ENCODE data around the gene WBP4. TPM values are rescaled to one million over a fixed set of nuclear protein-coding genes. Genes with fewer than 3 reads are reported as not detected.

Gene WBP4
- total RNA-seq, 1 experiment from 2014 or later: 7.2 TPM

DNA sequence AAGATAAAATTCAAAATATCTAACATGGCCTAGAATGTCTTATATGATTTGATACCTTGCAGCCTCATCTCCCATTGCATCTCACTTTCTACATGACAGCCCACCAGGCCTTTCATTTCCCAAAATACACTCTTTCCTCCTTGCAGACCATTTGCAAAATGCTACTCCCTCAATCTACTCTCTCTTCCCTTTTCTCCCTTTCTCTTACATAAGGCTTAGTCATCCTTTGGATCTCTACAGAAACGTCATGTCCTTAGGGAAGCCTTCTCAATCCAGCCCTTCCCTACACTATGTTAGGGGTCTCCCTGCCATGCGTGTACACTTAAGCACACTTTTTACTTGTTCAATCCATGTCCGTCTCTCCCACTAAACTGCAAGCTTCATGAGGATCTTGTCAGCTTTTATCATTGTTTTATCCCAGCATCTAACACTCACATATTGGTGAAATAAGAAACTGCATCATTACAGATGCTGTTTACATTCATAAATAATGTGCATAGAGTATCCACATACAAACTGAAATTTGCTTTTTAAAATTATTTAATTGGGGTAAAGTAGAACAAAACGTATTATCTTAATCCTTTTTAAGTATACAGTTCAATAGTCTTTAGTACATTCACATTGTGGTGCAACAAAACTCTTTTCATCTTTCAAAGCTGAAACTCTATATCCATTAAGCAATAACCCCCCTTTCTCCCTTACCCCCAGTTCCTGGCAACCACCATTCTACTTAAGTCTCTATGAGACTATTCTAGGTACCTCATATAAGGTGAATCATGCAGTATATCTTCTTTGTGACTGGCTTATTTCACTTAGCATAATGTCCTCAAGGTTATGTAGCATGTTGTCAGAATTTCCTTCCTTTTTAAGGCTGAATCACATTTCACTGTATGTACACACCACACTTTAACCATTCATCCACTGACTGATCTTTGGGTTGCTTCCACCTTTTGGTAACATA, 11.5 kb upstream of the WBP4 start:
- H3K9me3 ChIP-seq (ENCODE audit: control insufficient read depth, low read depth, low read length): peaks cover 17% of the 10 kb centered on the region
- no peaks in the 10 kb centered on the region for H3K79me2 ChIP-seq (ENCODE audit: insufficient read depth, low read length)
- no peak overlapping the region for H3K4me2 ChIP-seq (ENCODE audit: insufficient read depth, insufficient read length, low read length)
- H3K23ac ChIP-seq (ENCODE audit: insufficient read length, low read depth, low read length): no peak overlapping the region
- no peak overlapping the region for H2BK15ac ChIP-seq (ENCODE audit: low read depth, low read length)
- no peak overlapping the region for H3K56ac ChIP-seq (ENCODE audit: insufficient read length, low read depth, low read length)
- H2BK12ac ChIP-seq (ENCODE audit: insufficient read length, low read depth, low read length): no peak overlapping the region
- no peak overlapping the region for H3K4ac ChIP-seq (ENCODE audit: low read depth, low read length)
- H3K27me3 Mint-ChIP-seq (ENCODE audit: low read depth): peaks cover 2% of the 10 kb centered on the region; the same call in 1 of the 2 replicates
- H2BK5ac ChIP-seq (ENCODE audit: insufficient read length, low read length): no peak overlapping the region
- no peak overlapping the region for H4K91ac ChIP-seq (ENCODE audit: insufficient read length, low read depth, low read length)
- no peak overlapping the region for H3K14ac ChIP-seq (ENCODE audit: insufficient read depth, low read length)
- H3K27ac ChIP-seq (ENCODE audit: insufficient read length, low read depth, low read length): no peak overlapping the region
- no peak for DNase-seq
- peaks cover 0 to under 1% of the 10 kb centered on the region in 2 experiments; a peak in 2 of 4 replicates for H3K4me1 Mint-ChIP-seq
- no CpG with 5 or more reads among the region's 4 CpGs for WGBS (ENCODE audit: extremely low coverage, insufficient read length, low lambda C conversion rate)
- TF ChIP-seq, protein P1, sequence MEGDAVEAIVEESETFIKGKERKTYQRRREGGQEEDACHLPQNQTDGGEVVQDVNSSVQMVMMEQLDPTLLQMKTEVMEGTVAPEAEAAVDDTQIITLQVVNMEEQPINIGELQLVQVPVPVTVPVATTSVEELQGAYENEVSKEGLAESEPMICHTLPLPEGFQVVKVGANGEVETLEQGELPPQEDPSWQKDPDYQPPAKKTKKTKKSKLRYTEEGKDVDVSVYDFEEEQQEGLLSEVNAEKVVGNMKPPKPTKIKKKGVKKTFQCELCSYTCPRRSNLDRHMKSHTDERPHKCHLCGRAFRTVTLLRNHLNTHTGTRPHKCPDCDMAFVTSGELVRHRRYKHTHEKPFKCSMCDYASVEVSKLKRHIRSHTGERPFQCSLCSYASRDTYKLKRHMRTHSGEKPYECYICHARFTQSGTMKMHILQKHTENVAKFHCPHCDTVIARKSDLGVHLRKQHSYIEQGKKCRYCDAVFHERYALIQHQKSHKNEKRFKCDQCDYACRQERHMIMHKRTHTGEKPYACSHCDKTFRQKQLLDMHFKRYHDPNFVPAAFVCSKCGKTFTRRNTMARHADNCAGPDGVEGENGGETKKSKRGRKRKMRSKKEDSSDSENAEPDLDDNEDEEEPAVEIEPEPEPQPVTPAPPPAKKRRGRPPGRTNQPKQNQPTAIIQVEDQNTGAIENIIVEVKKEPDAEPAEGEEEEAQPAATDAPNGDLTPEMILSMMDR (conservative IDR thresholded peaks at IDR 0.05): no peak
- no peak overlapping the region for H3K18ac ChIP-seq (ENCODE audit: insufficient read length, low read depth, low read length)
- H4K8ac ChIP-seq (replicated peaks; ENCODE audit: insufficient read length, low read depth, low read length): no peak overlapping the region
- H3K36me3 Mint-ChIP-seq (ENCODE audit: insufficient read depth in 1 of 3, low read depth in 3 of 3): peaks cover 21 to 42% (median 36%) of the 10 kb centered on the region in 3 experiments
- no peaks in the 10 kb centered on the region for H3K23me2 ChIP-seq (ENCODE audit: insufficient read length, low read depth, low read length, poor library complexity, severe bottlenecking)
- H4K5ac ChIP-seq (ENCODE audit: insufficient read length, low read depth, low read length): no peak overlapping the region
- no peak overlapping the region for H3K4me3 Mint-ChIP-seq
- H3K9me3 Mint-ChIP-seq: peaks cover 43 to 46% of the 10 kb centered on the region in 2 experiments
- H3K27me3 ChIP-seq (ENCODE audit: insufficient read depth, low read length): no peaks in the 10 kb centered on the region
- no peak overlapping the region for H3T11ph ChIP-seq (ENCODE audit: low read length)
- H4K20me1 ChIP-seq (ENCODE audit: control insufficient read depth, insufficient read depth, insufficient read length): no peaks in the 10 kb centered on the region
- H2BK20ac ChIP-seq (ENCODE audit: low read depth, low read length, poor library complexity, severe bottlenecking): no peak overlapping the region
- H3K9ac ChIP-seq (ENCODE audit: extremely low read depth, insufficient read length, low read length): no peak overlapping the region
- H3K79me1 ChIP-seq (ENCODE audit: insufficient read depth, low read depth, low read length, poor library complexity, severe bottlenecking): peaks cover 4% of the 10 kb centered on the region
- no peaks in the 10 kb centered on the region for H3K4me1 ChIP-seq (ENCODE audit: insufficient read depth, low read length)
- H2BK120ac ChIP-seq (ENCODE audit: low read depth, low read length, poor library complexity, severe bottlenecking): no peak overlapping the region
- no peak overlapping the region for H2AK5ac ChIP-seq (ENCODE audit: insufficient read length, low read length)
- no peak overlapping the region for H2AFZ ChIP-seq (ENCODE audit: low read length)
- H3K27ac Mint-ChIP-seq: no peak overlapping the region
